Adrenal gland (tissue), 12 donors: ENCODE data around the gene CYP39A1. TPM values are rescaled to one million over a fixed set of nuclear protein-coding genes. Genes with fewer than 3 reads are reported as not detected.
"Not testable (repeated sequence)": the region's sequence is repeated elsewhere in the genome, so short reads cannot be mapped to it uniquely, and the experiment has no call there.

Experiments used
- DNase-seq, 7 donors: peaks; one replicate each; pipeline ENCODE4 v3.0.0-alpha.2; 2019 to 2020
- H3K27ac ChIP-seq, 5 donors: fragments of 200-600 bp; sonication (generic) in 4 of 5; 1 replicate in 3 of 5; 2 replicates in 2 of 5; pipeline versions ENCODE4 v1.5.1 to v1.8.0; 2016 to 2020; ENCODE audit warnings: mild to moderate bottlenecking in 1 of 5
- H3K27me3 ChIP-seq: fragments of 200-600 bp; 2 replicates; pipeline ENCODE4 v1.8.0; 2021
- H3K36me3 ChIP-seq, 2 donors: fragments of 200-600 bp; replicated peaks in 1 of 2; 1 replicate in 1 of 2; 2 replicates in 1 of 2; pipeline versions ENCODE4 v1.5.1 to v1.8.0; 2018 to 2022
- H3K4me1 ChIP-seq, 2 donors: fragments of 200-600 bp; replicated peaks in 1 of 2; 1 replicate in 1 of 2; 2 replicates in 1 of 2; pipeline versions ENCODE4 v1.5.1 to v1.8.0; 2018 to 2021
- H3K4me3 ChIP-seq, 4 donors: fragments of 200-600 bp; sonication (generic) in 3 of 4; one replicate each; pipeline ENCODE4 v1.5.1; 2016 to 2018
- H3K9me3 ChIP-seq, 3 donors: fragments of 200-600 bp; sonication (generic) in 1 of 3; replicated peaks in 1 of 3; 1 replicate in 2 of 3; 2 replicates in 1 of 3; pipeline versions ENCODE4 v1.5.1 to v1.8.0; 2016 to 2021
- CTCF ChIP-seq, 6 experiments: fragments of 450-650 bp in 4 of 6; fragments of 200-600 bp in 2 of 6; sonication (generic) in 1 of 6; IDR thresholded peaks; 1 replicate in 5 of 6; 2 replicates in 1 of 6; pipeline versions ENCODE4 v1.5.1 to v1.8.0; 2016 to 2021; ENCODE audit warnings: antibody characterized with exemption in 6 of 6, mild to moderate bottlenecking in 2 of 6, moderate library complexity in 1 of 6
- POLR2A ChIP-seq, 2 donors: fragments of 450-650 bp; IDR thresholded peaks; one replicate each; pipeline ENCODE4 v1.6.1; 2017; ENCODE audit warnings: antibody characterized with exemption in 2 of 2, mild to moderate bottlenecking in 2 of 2, moderate library complexity in 1 of 2
- WGBS, 4 donors: extraction: QIAGEN DNeasy Blood & Tissue Kit in 2 of 4; methylation state at CpG; one replicate each; pipeline versions ENCODE4 v1.1.5 to v1.1.7; 2013 to 2017; 5-methylcytosine and 5-hydroxymethylcytosine counted together
- intact Hi-C, 2 donors: fragments of 100-400 bp; cut with DNase I; formaldehyde crosslinking; loops; one replicate each; pipeline versions ENCODE4 v1.14.1 to v1.15.0; 2022 to 2023
- polyA plus RNA-seq, 3 donors: library from polyadenylated mRNA; stranded (reverse); fragments of 200-250 nt in 2 of 3; fragments of 350-450 nt in 1 of 3; fragmentation: Illumina TruSeq in 1 of 3; extraction: RNeasy Lipid Tissue Mini Kit (QIAGEN cat#74804) in 1 of 3; gene quantifications; one replicate each; pipeline ENCODE4 v1.2.3, GENCODE V29; 2013 to 2014
- total RNA-seq, 9 donors: library from RNA; depleted of rRNA in 4 of 9; stranded (reverse); fragments of >200 nt in 4 of 9; fragments of 120-200 nt in 1 of 9; fragmentation: NEBNext Ultra II Directional in 1 of 9; extraction: Animal tissue kit (Norgen Biotek cat#: 25700) in 1 of 9; gene quantifications; one replicate each; pipeline versions ENCODE4 v1.1.0 to v1.2.4, GENCODE V29; 2013 to 2023
- donor health status: healthy with polysubstance abuse.
- donor health status: Bipolar disorder and iron deficiency.
- donor health status: DM: yes; HTN: yes; CAD: no.
- donor health status: DM: no; HTN: no; CAD: no.
- donor health status: DM: no; HTN: no; CAD: no.
- donor health status: DM: yes; HTN: yes; CAD: no.

Gene CYP39A1
- total and polyA plus RNA-seq, 12 donors = 0.63 to 11.3 (median 4.2) TPM

GRCh38 chr6:46651006-46651405 is 1.6 kb downstream of the CYP39A1 start:
- no peaks in the 10 kb centered on the region for H3K36me3 ChIP-seq
- TF ChIP-seq CTCF (IDR thresholded peaks at IDR 0.05) (no peak), POLR2A (IDR thresholded peaks at IDR 0.05) (no peak)
- H3K4me1 ChIP-seq = peaks cover 4 to 21% of the 10 kb centered on the region in 2 donors
- no peak overlapping the region for H3K27ac ChIP-seq
- DNase-seq = no peak
- no peaks in the 10 kb centered on the region for H3K9me3 ChIP-seq
- intact Hi-C loops = no loop called here
- no peaks in the 10 kb centered on the region for H3K27me3 ChIP-seq
- WGBS, 4 donors = 89 to 100% (median 91%) methylated on average over 1 of the region's 1 CpG
- H3K4me3 ChIP-seq = peak overlapping the region in 1 of 4 donors; percentile 62

DNA sequence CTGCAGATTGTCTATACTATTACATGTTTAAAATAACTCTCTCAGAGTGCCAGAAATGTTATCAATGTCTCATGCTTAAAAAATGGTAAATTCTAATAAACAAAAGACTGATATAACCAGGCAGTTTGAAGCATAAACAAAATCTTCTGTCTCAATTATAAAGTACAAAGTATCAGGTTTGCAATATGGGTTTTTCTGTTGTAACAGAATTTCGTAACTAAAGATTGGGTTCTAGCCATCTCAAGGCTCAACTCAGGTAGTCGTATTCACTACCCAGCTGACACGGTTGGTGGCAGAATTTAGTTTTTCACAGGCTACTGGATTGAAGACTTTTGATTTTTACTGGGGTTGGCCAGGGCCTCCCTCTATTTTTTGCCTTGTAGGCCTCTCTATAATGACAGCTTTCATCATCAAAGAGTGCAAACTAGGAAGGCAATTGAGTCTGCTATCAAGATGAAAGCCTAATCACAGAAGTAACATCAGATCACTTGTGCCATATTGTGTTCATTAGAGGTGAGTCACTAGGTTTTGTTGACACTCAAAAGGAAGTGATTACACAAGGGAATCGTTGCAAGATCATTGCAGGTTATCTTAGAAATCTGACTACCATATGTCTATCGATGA is 3.6 kb downstream of the CYP39A1 start:
- intact Hi-C loops = no loop called here
- Histone ChIP-seq H3K27me3 (no peaks in the 10 kb centered on the region), H3K4me3 (no peak overlapping the region), H3K27ac (no peak overlapping the region), H3K4me1 (peaks cover 4 to 15% of the 10 kb centered on the region in 2 donors), H3K9me3 (no peaks in the 10 kb centered on the region), H3K36me3 (no peaks in the 10 kb centered on the region)
- WGBS, 4 donors = 81 to 85% (median 84%) methylated on average over 5 of the region's 5 CpGs
- no peak for DNase-seq
- TF ChIP-seq CTCF (IDR thresholded peaks at IDR 0.05) = no peak
- TF ChIP-seq POLR2A (IDR thresholded peaks at IDR 0.05) = no peak

- 80 to 94% (median 88%) methylated on average over 2 to 3 of the region's 4 CpGs for WGBS, 4 donors
- intact Hi-C loops = not testable (repeated sequence)
These were observed 4.5 kb downstream of the CYP39A1 start for GRCh38 chr6:46648108-46648507.

DNA sequence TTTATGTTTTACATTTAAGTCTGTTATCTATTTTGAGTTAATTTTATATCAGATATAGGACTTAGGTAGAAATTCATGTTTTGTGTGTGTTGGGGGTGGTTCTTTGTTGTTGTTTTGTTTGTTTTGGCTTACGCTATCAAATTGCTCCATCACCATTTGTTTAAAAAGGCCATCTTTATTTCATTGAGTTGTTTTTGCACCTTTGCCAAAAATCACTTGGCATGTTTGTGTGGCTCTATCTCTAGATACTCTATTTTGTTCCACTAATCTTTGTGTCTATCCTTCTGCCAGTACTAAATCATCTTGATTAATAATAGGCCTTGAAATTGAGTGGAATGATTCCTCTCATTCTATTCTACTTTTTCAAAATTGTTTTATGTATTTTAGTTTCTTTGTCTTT is 7.4 kb downstream of the CYP39A1 start:
- H3K27me3 ChIP-seq = no peaks in the 10 kb centered on the region
- H3K4me3 ChIP-seq = no peak overlapping the region
- DNase-seq = no peak
- H3K36me3 ChIP-seq = no peaks in the 10 kb centered on the region
- WGBS, 4 donors = 56 to 67% (median 65%) methylated on average over 1 of the region's 1 CpG
- no peaks in the 10 kb centered on the region for H3K9me3 ChIP-seq
- no peaks in the 10 kb centered on the region for H3K4me1 ChIP-seq
- no peak overlapping the region for H3K27ac ChIP-seq
- TF ChIP-seq CTCF (IDR thresholded peaks at IDR 0.05) (no peak), POLR2A (IDR thresholded peaks at IDR 0.05) (no peak)
- intact Hi-C loops = no loop called here

More at GRCh38 chr6:46648108-46648507, 4.5 kb downstream of the CYP39A1 start:
- DNase-seq, H3K9me3 ChIP-seq, H3K4me1 ChIP-seq, H3K27me3 ChIP-seq, H3K36me3 ChIP-seq, H3K4me3 ChIP-seq, H3K27ac ChIP-seq: not testable (repeated sequence)
